Neutrophil (primary cell): ENCODE data around the gene HNRNPA2B1.
A peak's percentile ranks its signal among the peaks of the same experiment; 100 is the strongest.

Source experiments
- H3K27ac ChIP-seq: fragments of 200-600 bp; sonication (generic); 2 replicates; pipeline ENCODE4 v1.5.1; 2016; ENCODE audit warnings: mild to moderate bottlenecking, moderate library complexity
- H3K27me3 ChIP-seq: fragments of 200-600 bp; sonication (generic); 2 replicates; pipeline ENCODE4 v1.6.0; 2016; ENCODE audit warnings: mild to moderate bottlenecking
- H3K36me3 ChIP-seq: fragments of 200-600 bp; sonication (generic); 2 replicates; pipeline ENCODE4 v1.5.1; 2017
- H3K4me1 ChIP-seq, 2 experiments: fragments of 200-600 bp in 1 of 2; sonication (generic) in 1 of 2; 1 replicate in 1 of 2; 2 replicates in 1 of 2; pipeline versions ENCODE4 v1.5.1 to v1.6.1; 2013 to 2016; ENCODE audit warnings: low read depth in 1 of 2, low read length in 1 of 2, mild to moderate bottlenecking in 1 of 2, moderate library complexity in 1 of 2; ENCODE audit not compliant: control insufficient read depth in 1 of 2, insufficient read depth in 1 of 2
- H3K4me3 ChIP-seq, 2 experiments: fragments of 200-600 bp in 1 of 2; sonication (generic) in 1 of 2; 1 replicate in 1 of 2; 2 replicates in 1 of 2; pipeline ENCODE4 v1.5.1; 2013 to 2016; ENCODE audit warnings: low read depth in 1 of 2, low read length in 1 of 2, mild to moderate bottlenecking in 1 of 2, moderate library complexity in 1 of 2
- H3K9me3 ChIP-seq: fragments of 200-600 bp; sonication (generic); 2 replicates; pipeline ENCODE4 v1.5.1; 2016
- TF ChIP-seq, protein P1 (sequence below): fragments of 200-600 bp; sonication (generic); IDR thresholded peaks from 2 replicates; pipeline ENCODE4 v1.5.1; 2016; ENCODE audit warnings: antibody characterized with exemption

Gene HNRNPA2B1

DNA sequence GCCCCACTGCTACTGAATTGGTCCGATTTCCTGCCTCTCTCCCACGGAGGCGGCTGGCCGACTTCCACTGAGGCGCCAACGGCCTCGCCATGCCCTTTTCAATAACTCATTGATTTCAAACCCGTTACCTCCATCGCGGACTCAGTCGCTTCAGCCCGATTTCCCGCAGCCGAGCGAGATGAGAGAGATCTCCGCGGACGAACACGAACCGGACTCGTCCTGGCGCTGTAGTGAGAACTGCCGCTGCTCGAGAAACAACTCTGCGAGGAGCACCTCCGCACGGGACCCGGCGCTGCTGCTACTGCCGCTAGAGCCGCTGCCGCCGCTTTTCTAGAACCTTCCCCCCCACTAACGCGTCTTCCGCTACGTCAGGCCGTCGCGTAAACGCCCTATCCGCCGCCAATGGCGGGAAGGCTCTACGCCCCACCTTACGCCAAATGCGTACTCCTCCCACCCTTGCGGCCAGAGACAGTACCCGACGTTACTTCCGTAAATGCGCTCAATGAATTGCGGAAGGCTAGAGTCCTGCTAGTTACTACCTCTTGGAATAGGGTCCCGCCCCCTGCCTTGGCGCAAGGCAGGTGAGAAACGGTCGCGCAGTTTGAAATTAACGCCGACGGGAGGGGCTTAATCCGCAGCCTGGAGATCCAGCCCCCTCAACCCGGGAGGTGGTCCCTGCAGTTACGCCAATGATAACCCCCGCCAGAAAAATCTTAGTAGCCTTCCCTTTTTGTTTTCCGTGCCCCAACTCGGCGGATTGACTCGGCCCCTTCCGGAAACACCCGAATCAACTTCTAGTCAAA is at the start of gene HNRNPA2B1:
TSS of gene HNRNPA2B1 (minus strand) at position 303 of the 803 bp plus-strand sequence. CDS start at position 134, 169 bp downstream.
- peaks cover 18% of the 10 kb centered on the region for H3K36me3 ChIP-seq
- TF ChIP-seq, protein P1, sequence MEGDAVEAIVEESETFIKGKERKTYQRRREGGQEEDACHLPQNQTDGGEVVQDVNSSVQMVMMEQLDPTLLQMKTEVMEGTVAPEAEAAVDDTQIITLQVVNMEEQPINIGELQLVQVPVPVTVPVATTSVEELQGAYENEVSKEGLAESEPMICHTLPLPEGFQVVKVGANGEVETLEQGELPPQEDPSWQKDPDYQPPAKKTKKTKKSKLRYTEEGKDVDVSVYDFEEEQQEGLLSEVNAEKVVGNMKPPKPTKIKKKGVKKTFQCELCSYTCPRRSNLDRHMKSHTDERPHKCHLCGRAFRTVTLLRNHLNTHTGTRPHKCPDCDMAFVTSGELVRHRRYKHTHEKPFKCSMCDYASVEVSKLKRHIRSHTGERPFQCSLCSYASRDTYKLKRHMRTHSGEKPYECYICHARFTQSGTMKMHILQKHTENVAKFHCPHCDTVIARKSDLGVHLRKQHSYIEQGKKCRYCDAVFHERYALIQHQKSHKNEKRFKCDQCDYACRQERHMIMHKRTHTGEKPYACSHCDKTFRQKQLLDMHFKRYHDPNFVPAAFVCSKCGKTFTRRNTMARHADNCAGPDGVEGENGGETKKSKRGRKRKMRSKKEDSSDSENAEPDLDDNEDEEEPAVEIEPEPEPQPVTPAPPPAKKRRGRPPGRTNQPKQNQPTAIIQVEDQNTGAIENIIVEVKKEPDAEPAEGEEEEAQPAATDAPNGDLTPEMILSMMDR = peak; percentile 57
- peak within 1 kb of the TSS; percentile 98 for H3K27ac ChIP-seq
- peaks cover 66 to 72% of the 10 kb centered on the region in 2 experiments for H3K4me1 ChIP-seq
- peak within 1 kb of the TSS; percentile 96 to 99 for H3K4me3 ChIP-seq
- no peaks in the 10 kb centered on the region for H3K9me3 ChIP-seq
- H3K27me3 ChIP-seq = no peaks in the 10 kb centered on the region

DNA sequence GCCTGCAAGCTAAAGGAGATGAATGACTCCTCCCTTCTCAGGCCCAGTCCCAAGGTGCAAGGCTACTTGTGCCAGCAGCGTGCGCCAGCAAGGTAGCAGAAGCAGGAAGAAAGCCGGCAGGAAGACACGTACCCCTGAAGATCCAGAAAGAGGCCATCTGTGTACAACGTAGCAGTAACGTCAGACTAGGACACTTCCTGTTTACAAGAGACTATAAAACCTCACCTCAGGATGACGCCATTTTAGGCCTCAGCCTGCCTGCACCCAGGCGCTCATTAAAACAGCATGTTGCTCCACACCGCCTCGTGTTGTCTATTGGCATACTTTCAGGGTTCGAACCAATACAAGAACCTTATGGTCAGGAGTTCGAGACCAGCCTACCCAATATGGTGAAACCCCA is 49.7 kb upstream of the HNRNPA2B1 start:
- H3K4me3 ChIP-seq = no peak overlapping the region
- TF ChIP-seq, protein P1 = no peak
- H3K9me3 ChIP-seq = no peaks in the 10 kb centered on the region
- no peaks in the 10 kb centered on the region for H3K4me1 ChIP-seq
- H3K27ac ChIP-seq = no peak overlapping the region
- no peaks in the 10 kb centered on the region for H3K27me3 ChIP-seq
- no peaks in the 10 kb centered on the region for H3K36me3 ChIP-seq

DNA sequence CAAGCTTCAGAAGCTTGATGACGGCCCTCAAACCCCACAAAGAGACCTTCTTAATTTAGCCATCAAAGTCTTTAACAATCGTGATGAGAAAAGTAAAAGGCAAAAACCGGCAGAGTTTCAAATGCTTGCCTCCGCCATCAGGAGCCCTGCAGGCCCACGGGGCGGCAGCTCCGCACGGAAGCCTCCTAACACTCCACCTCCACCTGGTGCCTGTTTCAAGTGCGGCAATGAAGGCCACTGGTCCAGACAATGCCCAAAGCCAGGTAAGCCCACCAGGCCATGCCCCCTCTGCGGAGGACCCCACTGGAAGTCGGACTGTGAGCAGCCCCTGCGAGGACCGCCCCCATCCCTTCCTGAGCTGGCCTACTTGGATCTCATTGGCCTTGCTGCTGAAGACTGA is 44.6 kb upstream of the HNRNPA2B1 start:
- TF ChIP-seq, protein P1 = no peak
- no peak overlapping the region for H3K4me3 ChIP-seq
- no peaks in the 10 kb centered on the region for H3K27me3 ChIP-seq
- H3K36me3 ChIP-seq = no peaks in the 10 kb centered on the region
- H3K4me1 ChIP-seq = no peaks in the 10 kb centered on the region
- no peak overlapping the region for H3K27ac ChIP-seq
- H3K9me3 ChIP-seq = no peaks in the 10 kb centered on the region

DNA sequence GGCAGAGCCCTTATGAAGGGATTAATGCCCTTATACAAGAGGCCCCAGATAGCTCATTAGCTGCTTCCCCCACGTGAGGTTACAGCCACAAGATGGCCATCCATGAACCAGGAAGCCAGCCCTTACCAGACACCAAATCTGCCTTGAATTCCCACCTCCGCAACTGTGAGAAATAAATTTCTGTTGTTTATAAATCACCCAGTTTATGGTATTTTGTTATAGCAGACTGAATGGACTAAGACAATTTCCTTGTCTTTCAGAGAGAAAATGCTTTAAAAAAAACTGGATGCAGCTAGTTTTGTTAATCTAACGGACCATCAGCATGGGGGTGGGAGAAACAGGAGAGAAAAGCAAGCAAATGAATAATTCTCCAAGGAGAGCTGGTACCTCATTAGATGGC is 37.5 kb upstream of the HNRNPA2B1 start:
- H3K27ac ChIP-seq = no peak overlapping the region
- peaks cover 0 to 13% of the 10 kb centered on the region in 2 experiments for H3K4me1 ChIP-seq
- H3K4me3 ChIP-seq = no peak overlapping the region
- TF ChIP-seq, protein P1 = no peak
- no peaks in the 10 kb centered on the region for H3K27me3 ChIP-seq
- H3K36me3 ChIP-seq = no peaks in the 10 kb centered on the region
- H3K9me3 ChIP-seq = no peaks in the 10 kb centered on the region

DNA sequence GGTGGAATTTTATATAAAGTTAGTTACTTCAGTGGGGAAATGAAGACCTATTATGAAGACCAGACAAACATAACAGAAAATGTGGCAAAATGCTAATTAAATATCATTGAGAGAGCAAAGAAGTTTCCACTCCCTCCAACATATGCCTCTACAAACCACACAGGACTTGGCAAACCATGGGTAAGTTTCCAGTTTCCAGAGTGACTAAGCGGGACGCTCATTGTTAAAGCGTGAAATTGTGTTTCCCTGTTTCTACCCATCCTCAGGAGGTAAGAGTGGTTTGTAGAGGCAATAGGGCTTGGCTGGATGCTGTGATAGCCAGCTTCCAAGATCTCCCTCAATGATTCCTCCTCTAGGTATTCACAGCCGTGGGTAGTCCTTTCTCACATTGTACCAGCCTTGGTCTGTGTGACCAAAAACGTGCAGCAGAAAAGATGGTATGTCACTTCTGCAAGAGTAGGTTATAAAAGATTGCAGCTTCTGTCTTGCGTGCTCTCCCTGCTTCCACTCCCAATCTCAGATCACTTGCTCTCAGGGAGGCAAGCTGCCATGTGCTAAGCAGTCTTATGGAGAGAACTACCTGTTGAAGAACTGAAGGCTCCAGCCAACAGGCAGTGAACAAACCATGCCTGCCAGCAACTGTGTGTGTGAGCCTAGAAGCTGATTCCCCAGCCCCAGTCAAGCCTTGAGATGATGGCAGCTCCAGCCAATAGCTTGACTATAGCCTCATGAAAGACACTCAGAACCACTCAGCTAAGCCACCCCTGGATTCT is 36.7 kb upstream of the HNRNPA2B1 start:
- H3K27me3 ChIP-seq = no peaks in the 10 kb centered on the region
- TF ChIP-seq, protein P1 = no peak
- H3K27ac ChIP-seq = no peak overlapping the region
- H3K9me3 ChIP-seq = no peaks in the 10 kb centered on the region
- no peak overlapping the region for H3K4me3 ChIP-seq
- H3K36me3 ChIP-seq = no peaks in the 10 kb centered on the region
- H3K4me1 ChIP-seq = peaks cover 0 to 13% of the 10 kb centered on the region in 2 experiments
